CD14-positive monocyte (primary cell): ENCODE measurements around the gene LRRFIP1. TPM values are rescaled to one million over a fixed set of nuclear protein-coding genes. Genes with fewer than 3 reads are reported as not detected.

Source experiments
- DNase-seq, 3 donors: peaks; one replicate each; pipeline ENCODE4 v3.0.0-alpha.2; 2011 to 2022
- H2AFZ ChIP-seq: 2 replicates; pipeline ENCODE4 v1.6.0; 2012; ENCODE audit warnings: mild to moderate bottlenecking, low read depth, low read length, inconsistent platforms; ENCODE audit not compliant: insufficient read depth, poor library complexity, severe bottlenecking
- H3K27ac ChIP-seq, 2 donors: 1 replicate in 1 of 2; 2 replicates in 1 of 2; pipeline ENCODE4 v1.5.1; 2012 to 2013; ENCODE audit warnings: low read length in 2 of 2, control low read depth in 1 of 2, inconsistent platforms in 1 of 2, low read depth in 1 of 2, mild to moderate bottlenecking in 1 of 2
- H3K27me3 ChIP-seq, 2 donors: one replicate each; pipeline versions ENCODE4 v1.6.0 to v1.6.1; 2011 to 2013; ENCODE audit warnings: low read length in 2 of 2; ENCODE audit not compliant: control insufficient read depth in 2 of 2, insufficient read depth in 2 of 2
- H3K36me3 ChIP-seq, 2 donors: replicated peaks in 1 of 2; 1 replicate in 1 of 2; 2 replicates in 1 of 2; pipeline versions ENCODE4 v1.5.1 to v1.6.1; 2012 to 2013; ENCODE audit warnings: low read length in 2 of 2, control low read depth in 1 of 2, inconsistent platforms in 1 of 2, mild to moderate bottlenecking in 1 of 2; ENCODE audit not compliant: insufficient read depth in 2 of 2, control insufficient read depth in 1 of 2
- H3K4me1 ChIP-seq, 2 donors: 1 replicate in 1 of 2; 2 replicates in 1 of 2; pipeline versions ENCODE4 v1.5.1 to v1.6.1; 2012 to 2013; ENCODE audit warnings: low read length in 2 of 2, control low read depth in 1 of 2, inconsistent platforms in 1 of 2, mild to moderate bottlenecking in 1 of 2, moderate library complexity in 1 of 2; ENCODE audit not compliant: insufficient read depth in 2 of 2, control insufficient read depth in 1 of 2
- H3K4me2 ChIP-seq: replicated peaks from 2 replicates; pipeline ENCODE3; 2012; ENCODE audit warnings: low read length, moderate library complexity, mild to moderate bottlenecking; ENCODE audit not compliant: poor library complexity, severe bottlenecking; ENCODE audit errors: extremely low read depth
- H3K4me3 ChIP-seq, 3 experiments: fragments of 200-600 bp in 1 of 3; sonication (generic) in 1 of 3; replicated peaks in 1 of 3; 1 replicate in 2 of 3; 2 replicates in 1 of 3; pipeline ENCODE4 v1.5.1; 2011 to 2013; ENCODE audit warnings: low read length in 3 of 3, mild to moderate bottlenecking in 3 of 3, control low read depth in 2 of 3, low read depth in 2 of 3, inconsistent platforms in 1 of 3, moderate library complexity in 1 of 3
- H3K79me2 ChIP-seq: 2 replicates; pipeline ENCODE4 v1.6.0; 2012; ENCODE audit warnings: mild to moderate bottlenecking, control low read depth, inconsistent platforms, low read length, moderate library complexity; ENCODE audit not compliant: insufficient read depth
- H3K9ac ChIP-seq: 2 replicates; pipeline ENCODE4 v1.6.0; 2017; ENCODE audit warnings: low read length, mild to moderate bottlenecking; ENCODE audit not compliant: insufficient read depth, poor library complexity, severe bottlenecking
- H3K9me3 ChIP-seq, 2 donors: replicated peaks in 1 of 2; 1 replicate in 1 of 2; 2 replicates in 1 of 2; pipeline versions ENCODE4 v1.5.1 to v1.6.1; 2012 to 2013; ENCODE audit warnings: low read length in 2 of 2, control low read depth in 1 of 2; ENCODE audit not compliant: control insufficient read depth in 1 of 2, insufficient read depth in 1 of 2
- H4K20me1 ChIP-seq: 2 replicates; pipeline ENCODE4 v1.6.0; 2012; ENCODE audit warnings: mild to moderate bottlenecking, low read length, control low read depth, moderate library complexity; ENCODE audit not compliant: insufficient read depth
- H3K27ac Mint-ChIP-seq, 7 donors: one replicate each; pipeline ENCODE4 v1.8.0; 2020; ENCODE audit warnings: mild to moderate bottlenecking in 7 of 7, mixed read lengths in 7 of 7, moderate library complexity in 6 of 7, inconsistent platforms in 2 of 7
- H3K27me3 Mint-ChIP-seq, 3 donors: one replicate each; pipeline ENCODE4 v1.8.0; 2021 to 2022; ENCODE audit warnings: low read depth in 3 of 3, mild to moderate bottlenecking in 3 of 3, mixed read lengths in 3 of 3, moderate library complexity in 3 of 3, inconsistent platforms in 1 of 3
- H3K36me3 Mint-ChIP-seq, 2 donors: one replicate each; pipeline ENCODE4 v1.8.0; 2020; ENCODE audit warnings: mixed read lengths in 2 of 2, inconsistent platforms in 1 of 2, mild to moderate bottlenecking in 1 of 2
- H3K4me1 Mint-ChIP-seq: one replicate; pipeline ENCODE4 v1.8.0; 2020; ENCODE audit warnings: mild to moderate bottlenecking, mixed read lengths
- H3K4me3 Mint-ChIP-seq, 2 donors: one replicate each; pipeline ENCODE4 v1.8.0; 2020; ENCODE audit warnings: mild to moderate bottlenecking in 2 of 2, mixed read lengths in 2 of 2, moderate library complexity in 1 of 2
- H3K9me3 Mint-ChIP-seq, 7 donors: one replicate each; pipeline ENCODE4 v1.8.0; 2020 to 2022; ENCODE audit warnings: mixed read lengths in 7 of 7, mild to moderate bottlenecking in 6 of 7, moderate library complexity in 6 of 7, inconsistent platforms in 2 of 7
- CTCF ChIP-seq: fragments of 200-600 bp; IDR thresholded peaks from one replicate; pipeline ENCODE4 v1.8.0; 2022; ENCODE audit warnings: antibody characterized with exemption, mild to moderate bottlenecking
- WGBS: methylation state at CpG from one replicate; pipeline ENCODE4 v1.1.5; 2013; ENCODE audit warnings: missing lambda C conversion rate; ENCODE audit not compliant: insufficient coverage; 5-methylcytosine and 5-hydroxymethylcytosine counted together
- intact Hi-C, 2 donors: fragments of 100-400 bp; cut with micrococcal nuclease; formaldehyde crosslinking; loops; one replicate each; pipeline versions ENCODE4 v1.15.0 to v1.15.1; 2023
- polyA plus RNA-seq, 3 donors: library from polyadenylated mRNA; depleted of rRNA in 1 of 3; unstranded in 2 of 3; stranded (reverse) in 1 of 3; fragments of 300-500 nt in 2 of 3; fragments of >200 nt in 1 of 3; fragmentation: Illumina TruSeq in 2 of 3; gene quantifications; 1 replicate in 2 of 3; 2 replicates in 1 of 3; pipeline ENCODE4 v1.2.3, GENCODE V29; 2012 to 2021

The LRRFIP1 gene
- polyA plus RNA-seq, 3 donors, result 67.3 to 148 (median 98.3) TPM

- peak overlapping the region; percentile 80 for H2AFZ ChIP-seq
- H3K9me3 Mint-ChIP-seq, result peaks cover 0 to 6% (median 0%) of the 10 kb centered on the region in 7 donors
- no peaks in the 10 kb centered on the region for H3K36me3 ChIP-seq
- H3K4me3 ChIP-seq, result peak overlapping the region; percentile 38 to 67 (median 44)
- peaks cover 21 to 30% of the 10 kb centered on the region in 2 donors for H3K36me3 Mint-ChIP-seq
- 22% methylated on average over 51 of the region's 54 CpGs for WGBS
- H3K4me1 ChIP-seq, result peaks cover 43 to 48% of the 10 kb centered on the region in 2 donors
- H3K27ac Mint-ChIP-seq, result peak overlapping the region in 6 of 7 donors; percentile 76 to 98 (median 94)
- peaks cover 24 to 51% (median 39%) of the 10 kb centered on the region in 3 donors for H3K27me3 Mint-ChIP-seq
- no peaks in the 10 kb centered on the region for H3K9me3 ChIP-seq
- H3K4me2 ChIP-seq, result peak overlapping the region; percentile 77
- H3K4me1 Mint-ChIP-seq, result peaks cover 57% of the 10 kb centered on the region
- H3K27me3 ChIP-seq, result peaks cover 9 to 29% of the 10 kb centered on the region in 2 donors
- H3K79me2 ChIP-seq, result no peaks in the 10 kb centered on the region
- peak overlapping the region; percentile 27 for H3K9ac ChIP-seq
- H3K4me3 Mint-ChIP-seq, result peak overlapping the region; percentile 81 to 86
- no peak for TF ChIP-seq CTCF
- no peak overlapping the region for H3K27ac ChIP-seq
- no peak for DNase-seq
- intact Hi-C loops, result loop anchor here in 1 of 2 donors (5.0 kb wide), 1 partner anchor 35 kb away; no protein-coding TSS in a partner anchor
- no peaks in the 10 kb centered on the region for H4K20me1 ChIP-seq
Measured at GRCh38 chr2:237626813-237627440, 460 bp upstream of the LRRFIP1 start.

GRCh38 chr2:237628247-237629187 lies 1.1 kb downstream of the LRRFIP1 start:
- H3K4me2 ChIP-seq, result peak overlapping the region; percentile 77
- TF ChIP-seq CTCF, result no peak
- H4K20me1 ChIP-seq, result peaks cover 4% of the 10 kb centered on the region
- peak overlapping the region; percentile 36 to 72 (median 57) for H3K4me3 ChIP-seq
- H3K9ac ChIP-seq, result peak overlapping the region; percentile 61
- H3K79me2 ChIP-seq, result no peaks in the 10 kb centered on the region
- peak overlapping the region; percentile 69 for H2AFZ ChIP-seq
- no peak for DNase-seq
- WGBS, result 76% methylated on average over 7 of the region's 14 CpGs
- H3K4me3 Mint-ChIP-seq, result peak overlapping the region; percentile 88 to 90
- H3K27me3 ChIP-seq, result peaks cover 9 to 29% of the 10 kb centered on the region in 2 donors
- peaks cover 43 to 48% of the 10 kb centered on the region in 2 donors for H3K4me1 ChIP-seq
- intact Hi-C loops, result loop anchor here in 1 of 2 donors (5.0 kb wide), 1 partner anchor 34 kb away; no protein-coding TSS in a partner anchor
- H3K36me3 Mint-ChIP-seq, result peaks cover 21 to 35% of the 10 kb centered on the region in 2 donors
- H3K9me3 ChIP-seq, result no peaks in the 10 kb centered on the region
- no peaks in the 10 kb centered on the region for H3K36me3 ChIP-seq
- H3K27me3 Mint-ChIP-seq, result peaks cover 24 to 52% (median 41%) of the 10 kb centered on the region in 3 donors
- H3K27ac ChIP-seq, result no peak overlapping the region
- H3K4me1 Mint-ChIP-seq, result peaks cover 55% of the 10 kb centered on the region
- H3K27ac Mint-ChIP-seq, result peak overlapping the region in 6 of 7 donors; percentile 44 to 87 (median 80)
- H3K9me3 Mint-ChIP-seq, result peaks cover 0 to 6% (median 0%) of the 10 kb centered on the region in 7 donors
